HL-60 (cell line): ENCODE data around the gene PHF21A.

Experiments used
- CTCF ChIP-seq: IDR thresholded peaks from one replicate; pipeline ENCODE4 v1.5.1; 2011; ENCODE audit warnings: low read length, control low read depth, inconsistent platforms; ENCODE audit not compliant: insufficient read depth
- GABPA ChIP-seq: IDR thresholded peaks from 2 replicates; pipeline ENCODE4 v1.6.1; 2012; ENCODE audit warnings: low read depth
- POLR2AphosphoS5 ChIP-seq: IDR thresholded peaks from 2 replicates; pipeline ENCODE4 v1.6.1; 2012; ENCODE audit warnings: low read depth
- TF ChIP-seq, protein P1 (sequence below): IDR thresholded peaks from 2 replicates; pipeline ENCODE4 v1.6.1; 2012; ENCODE audit warnings: low read depth; ENCODE audit not compliant: insufficient replicate concordance

- no peak for TF ChIP-seq POLR2AphosphoS5
- TF ChIP-seq CTCF = no peak
- no peak for TF ChIP-seq GABPA
- TF ChIP-seq, protein P1, sequence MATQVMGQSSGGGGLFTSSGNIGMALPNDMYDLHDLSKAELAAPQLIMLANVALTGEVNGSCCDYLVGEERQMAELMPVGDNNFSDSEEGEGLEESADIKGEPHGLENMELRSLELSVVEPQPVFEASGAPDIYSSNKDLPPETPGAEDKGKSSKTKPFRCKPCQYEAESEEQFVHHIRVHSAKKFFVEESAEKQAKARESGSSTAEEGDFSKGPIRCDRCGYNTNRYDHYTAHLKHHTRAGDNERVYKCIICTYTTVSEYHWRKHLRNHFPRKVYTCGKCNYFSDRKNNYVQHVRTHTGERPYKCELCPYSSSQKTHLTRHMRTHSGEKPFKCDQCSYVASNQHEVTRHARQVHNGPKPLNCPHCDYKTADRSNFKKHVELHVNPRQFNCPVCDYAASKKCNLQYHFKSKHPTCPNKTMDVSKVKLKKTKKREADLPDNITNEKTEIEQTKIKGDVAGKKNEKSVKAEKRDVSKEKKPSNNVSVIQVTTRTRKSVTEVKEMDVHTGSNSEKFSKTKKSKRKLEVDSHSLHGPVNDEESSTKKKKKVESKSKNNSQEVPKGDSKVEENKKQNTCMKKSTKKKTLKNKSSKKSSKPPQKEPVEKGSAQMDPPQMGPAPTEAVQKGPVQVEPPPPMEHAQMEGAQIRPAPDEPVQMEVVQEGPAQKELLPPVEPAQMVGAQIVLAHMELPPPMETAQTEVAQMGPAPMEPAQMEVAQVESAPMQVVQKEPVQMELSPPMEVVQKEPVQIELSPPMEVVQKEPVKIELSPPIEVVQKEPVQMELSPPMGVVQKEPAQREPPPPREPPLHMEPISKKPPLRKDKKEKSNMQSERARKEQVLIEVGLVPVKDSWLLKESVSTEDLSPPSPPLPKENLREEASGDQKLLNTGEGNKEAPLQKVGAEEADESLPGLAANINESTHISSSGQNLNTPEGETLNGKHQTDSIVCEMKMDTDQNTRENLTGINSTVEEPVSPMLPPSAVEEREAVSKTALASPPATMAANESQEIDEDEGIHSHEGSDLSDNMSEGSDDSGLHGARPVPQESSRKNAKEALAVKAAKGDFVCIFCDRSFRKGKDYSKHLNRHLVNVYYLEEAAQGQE = no peak
Measured at GRCh38 chr11:46125284-46125683, 4.0 kb upstream of the PHF21A start.
